Pons (tissue), 1 donor: ENCODE results near the gene EDA.

Experiments used
- DNase-seq: peaks from one replicate; pipeline ENCODE4 v3.0.0-alpha.2; 2016; ENCODE audit warnings: low spot score

The EDA gene

GRCh38 chrX:69615779-69616456 lies at the start of gene EDA:
Gene EDA, plus strand, starts transcription at chrX:69616113.
- peak; percentile 85 for DNase-seq

GRCh38 chrX:69568828-69569227 lies 47.1 kb upstream of the EDA start:
- DNase-seq: no peak

DNA sequence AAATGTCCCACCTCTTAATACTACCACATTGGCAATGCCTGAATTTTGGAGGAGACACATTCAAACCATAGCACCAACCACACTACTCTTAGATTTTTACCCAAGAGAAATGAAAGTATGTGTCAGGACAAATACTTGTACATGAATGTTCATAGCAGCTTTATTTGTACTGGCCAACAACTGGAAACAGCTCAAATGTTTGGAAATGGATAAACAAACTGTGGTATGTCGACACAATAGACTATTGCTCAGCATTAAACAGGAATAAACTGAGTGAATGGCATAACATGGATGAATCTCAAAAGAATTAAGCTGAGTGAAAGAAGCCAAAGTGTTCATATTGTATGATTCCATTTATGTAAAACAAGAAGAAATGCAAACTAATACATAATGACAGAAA lies 18.5 kb upstream of the EDA start:
- DNase-seq: no peak

DNA sequence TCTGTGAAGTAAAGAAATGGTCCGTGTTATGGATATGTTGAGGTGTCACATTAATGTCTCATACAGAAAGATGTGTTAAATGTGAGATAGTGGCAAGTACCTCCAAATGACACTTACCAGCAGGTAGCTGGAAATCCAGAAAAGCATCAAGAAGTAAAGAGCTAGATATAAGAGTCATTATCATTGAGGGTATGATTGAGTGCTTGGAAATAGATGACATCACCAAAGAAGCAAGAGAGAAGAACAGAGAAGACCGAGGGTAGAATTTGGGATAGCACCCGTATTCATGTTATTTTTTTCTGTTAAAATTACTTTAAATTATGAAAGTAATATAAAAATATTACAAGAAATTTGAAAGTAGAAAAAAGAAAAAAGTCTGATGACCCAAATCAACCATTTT lies 15.7 kb upstream of the EDA start:
- DNase-seq: no peak

GRCh38 chrX:69603566-69604194 lies 12.2 kb upstream of the EDA start:
- DNase-seq: no peak

DNA sequence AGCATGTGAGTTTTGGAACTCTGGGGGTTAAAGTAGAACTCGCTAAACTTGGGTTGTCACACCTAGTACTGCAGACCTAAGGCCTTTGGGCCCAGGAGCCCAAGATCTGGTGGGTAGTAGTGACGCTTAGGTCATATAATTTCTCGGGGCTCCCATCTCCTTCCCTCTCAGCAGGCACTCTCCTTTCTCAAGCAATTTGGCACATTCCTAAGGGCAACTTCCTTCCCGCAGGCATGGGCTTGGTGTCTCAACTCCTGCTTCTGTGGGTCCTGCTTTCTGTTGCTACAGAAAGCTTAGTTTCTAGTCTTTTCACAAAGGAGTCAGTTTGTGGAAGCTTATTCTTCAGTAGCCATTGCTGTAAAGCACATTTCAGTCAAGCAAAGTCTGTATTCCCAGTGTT lies 10.4 kb upstream of the EDA start:
- no peak for DNase-seq

GRCh38 chrX:69607616-69608015 lies 8.3 kb upstream of the EDA start:
- no peak for DNase-seq

DNA sequence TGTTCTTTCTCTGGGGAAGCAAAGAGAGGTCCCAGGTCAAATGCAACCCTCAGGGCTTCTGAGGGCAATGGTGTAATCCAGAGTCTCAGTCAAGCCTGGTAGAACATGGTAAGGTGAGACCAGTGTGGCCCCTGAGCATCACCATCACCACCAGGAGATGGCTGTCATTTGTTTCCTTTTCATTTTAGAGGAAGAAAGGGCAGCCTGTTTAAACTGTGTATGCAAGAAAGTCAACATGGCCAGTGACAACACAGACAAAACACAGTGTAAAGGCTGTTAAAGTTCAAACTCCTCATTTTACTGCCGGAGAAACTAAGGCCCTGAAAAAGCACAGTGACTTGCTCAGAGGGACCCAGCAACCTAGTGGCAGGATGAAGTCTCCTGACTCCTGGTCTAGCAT lies 2.0 kb upstream of the EDA start:
- DNase-seq: no peak

DNA sequence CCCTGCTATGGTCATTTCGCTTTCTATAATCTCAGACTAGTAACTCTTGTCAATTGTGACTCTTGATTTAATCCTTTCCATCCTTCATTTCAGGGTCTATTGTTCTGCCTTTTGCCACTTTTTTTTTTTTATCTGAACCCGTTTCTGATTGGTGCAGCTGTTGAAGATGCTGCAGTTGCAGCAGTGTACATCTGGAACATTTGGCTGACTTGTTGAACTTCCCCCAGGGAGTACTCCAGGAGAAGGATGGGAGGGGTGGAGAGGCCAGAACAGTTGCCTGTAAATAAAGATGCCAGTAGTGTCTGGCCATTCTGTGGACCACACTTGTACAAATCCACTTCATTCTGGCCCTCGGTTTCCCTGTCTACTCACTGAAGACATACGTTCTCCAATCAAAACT lies 1.0 kb upstream of the EDA start:
- no peak for DNase-seq

DNA sequence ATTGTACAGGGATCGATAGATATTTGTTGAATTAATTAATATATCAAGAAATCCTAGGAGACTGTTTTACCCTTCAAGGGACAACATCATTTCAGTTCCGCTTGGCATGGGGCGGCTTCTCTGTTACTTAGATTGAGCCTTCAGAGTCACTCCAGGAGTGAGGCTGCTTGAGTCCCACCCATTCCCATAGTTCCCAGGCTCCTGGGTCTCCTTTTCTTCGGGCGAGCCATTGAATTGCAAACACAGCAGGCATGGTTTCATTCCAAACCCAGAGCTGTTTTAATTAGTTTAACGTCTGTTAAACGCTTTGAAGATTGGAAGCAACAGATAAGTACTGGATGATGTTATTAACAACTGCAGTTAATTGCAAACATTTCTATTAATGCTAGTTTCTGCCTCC lies 571 bp upstream of the EDA start:
- DNase-seq: no peak

- no peak for DNase-seq
These were observed 717 bp downstream of the EDA start for GRCh38 chrX:69616457-69617203.

DNA sequence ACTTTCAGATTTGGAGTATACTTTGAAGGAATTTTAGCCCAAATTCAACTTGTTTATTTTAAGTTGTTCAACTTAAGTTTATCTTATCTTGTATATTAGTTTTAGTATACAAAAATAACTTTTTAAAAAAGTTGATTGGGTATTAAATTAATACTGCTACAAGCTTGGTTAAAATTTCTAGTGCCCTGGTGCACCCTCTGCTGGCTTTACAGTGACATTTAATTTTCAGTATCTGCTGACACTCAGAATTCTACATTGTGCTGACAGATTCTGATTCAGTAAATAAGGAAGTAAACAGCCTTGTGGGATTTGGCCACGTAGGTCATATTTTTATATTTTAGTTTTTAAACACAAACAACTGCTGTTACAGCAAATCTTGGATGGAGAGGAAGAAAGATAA lies 2.9 kb downstream of the EDA start:
- peak; percentile 55 for DNase-seq

GRCh38 chrX:69626129-69626528 lies 10.2 kb downstream of the EDA start:
- no peak for DNase-seq

DNA sequence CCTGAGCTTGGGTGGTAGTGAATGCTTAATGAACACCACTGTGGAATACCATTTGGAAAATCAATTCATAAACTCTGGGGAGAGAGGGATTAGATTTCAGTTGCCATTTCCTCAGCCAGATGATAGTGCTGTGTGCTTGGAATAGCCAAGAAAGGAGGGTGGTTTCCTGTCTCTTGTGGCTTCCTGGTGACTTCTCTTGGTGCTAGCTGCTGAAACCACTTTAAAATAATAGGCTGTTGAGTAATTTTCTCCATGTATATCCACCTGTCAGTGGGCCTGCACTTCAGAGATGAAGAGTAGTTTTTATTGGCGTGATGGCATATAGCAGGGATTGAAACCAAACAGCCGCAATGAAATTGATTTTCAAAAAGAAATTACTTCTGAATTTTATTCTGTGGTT lies 11.8 kb downstream of the EDA start:
- DNase-seq: no peak

- DNase-seq: no peak
These were observed 14.2 kb downstream of the EDA start for GRCh38 chrX:69630147-69630546.

DNA sequence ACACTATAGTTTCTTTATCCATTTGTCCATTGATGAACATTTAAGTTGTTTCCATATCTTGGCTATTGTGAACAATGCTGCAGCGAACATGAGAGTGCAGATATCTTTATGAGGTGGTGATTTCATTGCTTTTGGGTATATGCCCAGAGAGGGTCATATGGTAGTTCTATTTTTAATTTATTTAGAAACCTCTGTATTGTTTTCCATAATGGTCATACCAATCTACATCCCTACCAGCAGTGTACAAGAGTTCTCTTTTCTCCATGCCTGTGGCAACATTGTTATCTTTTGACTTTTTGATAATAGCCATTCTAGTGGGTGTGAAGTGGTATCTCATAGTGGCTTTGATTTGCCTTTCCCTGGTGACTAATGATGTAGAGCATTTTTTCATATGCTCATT lies 48.8 kb downstream of the EDA start:
- DNase-seq: no peak

DNA sequence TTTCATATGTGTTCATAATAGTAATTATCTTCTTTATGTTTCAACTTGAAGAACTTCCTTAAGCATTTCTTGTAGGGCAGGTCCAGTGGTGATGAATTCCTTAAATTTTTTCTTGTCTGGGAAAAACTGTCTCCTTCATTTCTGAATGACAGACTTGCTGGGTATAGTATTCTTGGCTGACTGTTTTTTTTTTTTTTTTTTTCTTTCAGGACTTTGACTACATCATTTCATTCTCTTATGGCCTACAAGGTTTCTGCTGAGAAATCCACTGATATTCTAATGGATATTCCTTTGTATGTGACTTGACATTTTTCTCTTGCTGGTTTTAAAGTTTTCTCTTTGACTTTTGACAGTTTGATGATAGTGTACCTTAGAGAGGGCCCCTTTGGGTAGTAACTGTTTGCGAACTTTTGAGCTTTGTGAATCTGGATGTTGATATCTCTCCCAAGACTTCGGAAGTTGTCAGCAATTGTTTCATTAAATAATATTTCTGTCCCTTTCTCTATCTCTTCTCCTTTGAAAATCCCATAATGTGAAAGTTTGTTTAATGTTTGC lies 54.2 kb downstream of the EDA start:
- DNase-seq: no peak

DNA sequence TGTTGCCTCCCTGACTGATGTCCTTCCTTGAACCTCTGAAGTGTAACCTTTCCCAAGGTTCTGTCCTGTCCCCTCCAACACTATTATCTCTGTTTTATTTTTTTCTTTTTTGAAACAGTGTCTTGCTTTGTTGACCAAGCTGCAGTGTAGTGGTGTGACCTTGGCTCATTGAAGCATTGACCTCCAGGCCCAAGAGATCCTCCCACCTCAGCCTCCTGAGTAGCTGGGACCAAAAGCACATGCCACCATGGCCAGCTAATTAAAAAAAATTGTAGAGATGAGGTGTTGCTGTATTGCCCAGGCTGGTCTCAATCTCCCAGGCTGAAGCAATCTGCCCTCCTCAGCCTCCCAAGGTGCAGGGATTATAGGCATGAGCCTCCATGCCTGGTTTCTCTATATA lies 59.0 kb downstream of the EDA start:
- no peak for DNase-seq

- DNase-seq: no peak
These were observed 89.9 kb downstream of the EDA start for GRCh38 chrX:69705818-69706217.

DNA sequence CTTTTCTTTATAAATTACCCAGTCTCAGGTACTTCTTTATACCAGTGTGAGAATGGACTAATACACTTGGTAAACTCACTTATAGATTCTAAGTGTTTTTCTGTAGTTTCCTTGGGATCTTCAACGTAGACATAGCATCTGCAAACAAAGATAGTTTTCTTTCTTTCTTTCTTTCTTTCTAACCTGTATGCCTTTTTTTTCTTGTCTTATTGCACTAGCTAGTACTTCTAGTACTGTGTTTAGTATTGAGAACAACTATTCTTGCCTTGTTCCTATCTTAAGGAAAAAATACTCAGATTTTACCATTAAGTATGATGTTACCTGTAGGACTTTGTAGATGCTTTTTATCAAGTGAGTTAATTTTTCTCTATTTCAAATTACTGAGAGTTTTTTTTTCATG lies 102.2 kb downstream of the EDA start:
- no peak for DNase-seq

DNA sequence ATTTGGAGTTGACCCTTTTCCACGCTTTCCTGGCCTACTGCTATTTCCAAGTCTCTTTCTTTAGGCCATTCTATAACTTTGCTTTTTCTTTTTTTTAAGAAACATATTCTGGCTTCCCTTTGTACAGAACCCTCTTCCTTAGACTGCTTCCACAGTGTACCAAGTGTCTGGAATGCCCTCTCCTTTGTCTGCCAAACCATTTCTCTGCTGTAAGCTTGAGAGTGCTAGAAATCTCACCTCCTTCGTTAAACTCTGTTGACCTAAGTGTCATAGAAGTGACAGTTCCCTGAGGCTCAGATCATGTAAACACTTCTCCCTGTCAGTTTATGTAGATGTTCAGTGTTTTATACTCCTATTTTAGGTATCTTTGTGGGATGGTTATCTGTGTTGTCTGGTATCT lies 108.4 kb downstream of the EDA start:
- no peak for DNase-seq

DNA sequence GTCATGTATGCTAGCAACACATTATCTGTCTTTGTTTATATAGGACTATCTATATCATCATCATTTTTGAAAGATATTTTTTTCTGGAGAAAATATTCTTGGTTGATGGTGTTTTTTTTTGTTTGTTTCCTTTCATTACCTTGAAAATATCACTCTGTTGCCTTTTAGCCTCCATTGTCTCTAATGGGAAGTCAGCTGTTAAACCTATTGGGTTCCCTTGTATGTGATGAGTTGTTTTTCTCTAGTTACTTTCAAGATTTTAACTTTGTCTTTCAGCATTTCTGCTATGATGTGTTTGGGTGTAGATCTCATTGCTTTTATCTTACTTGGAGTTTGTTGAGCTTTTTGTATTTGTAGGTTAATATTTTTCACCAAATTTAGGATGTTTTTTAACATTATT lies 124.4 kb downstream of the EDA start:
- DNase-seq: no peak

DNA sequence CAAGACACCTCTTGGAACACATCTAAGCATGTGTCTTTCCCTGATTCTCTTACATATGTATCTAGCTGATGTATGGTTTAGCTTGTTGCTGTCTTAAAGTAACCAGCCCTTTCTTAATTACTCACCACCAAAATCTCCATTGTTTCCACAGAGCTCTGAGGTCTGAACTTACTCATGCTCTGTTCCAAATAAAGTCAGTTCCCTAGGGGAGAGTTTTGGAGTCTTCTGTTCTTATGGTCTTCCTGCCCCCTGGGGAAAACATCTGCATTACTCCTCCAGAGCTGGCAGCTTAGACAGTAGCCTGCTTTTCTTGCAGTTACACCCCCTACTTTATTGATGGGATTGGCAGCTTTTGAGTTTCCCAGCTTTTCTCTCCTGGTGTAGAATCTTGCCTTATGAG lies 125.8 kb downstream of the EDA start:
- no peak for DNase-seq
